Effector CD4-positive, alpha-beta T cell (primary cell): ENCODE measurements around the gene TP73. TPM values are rescaled to one million over a fixed set of nuclear protein-coding genes. Genes with fewer than 3 reads are reported as not detected.

Source experiments
- DNase-seq: peaks from one replicate; pipeline ENCODE4 v3.0.0-alpha.2; 2020
- total RNA-seq: gene quantifications from one replicate; lab custom pipeline; 2026; lab: John Stamatoyannopoulos, UW

TP73 gene
- not detected for total RNA-seq

DNA sequence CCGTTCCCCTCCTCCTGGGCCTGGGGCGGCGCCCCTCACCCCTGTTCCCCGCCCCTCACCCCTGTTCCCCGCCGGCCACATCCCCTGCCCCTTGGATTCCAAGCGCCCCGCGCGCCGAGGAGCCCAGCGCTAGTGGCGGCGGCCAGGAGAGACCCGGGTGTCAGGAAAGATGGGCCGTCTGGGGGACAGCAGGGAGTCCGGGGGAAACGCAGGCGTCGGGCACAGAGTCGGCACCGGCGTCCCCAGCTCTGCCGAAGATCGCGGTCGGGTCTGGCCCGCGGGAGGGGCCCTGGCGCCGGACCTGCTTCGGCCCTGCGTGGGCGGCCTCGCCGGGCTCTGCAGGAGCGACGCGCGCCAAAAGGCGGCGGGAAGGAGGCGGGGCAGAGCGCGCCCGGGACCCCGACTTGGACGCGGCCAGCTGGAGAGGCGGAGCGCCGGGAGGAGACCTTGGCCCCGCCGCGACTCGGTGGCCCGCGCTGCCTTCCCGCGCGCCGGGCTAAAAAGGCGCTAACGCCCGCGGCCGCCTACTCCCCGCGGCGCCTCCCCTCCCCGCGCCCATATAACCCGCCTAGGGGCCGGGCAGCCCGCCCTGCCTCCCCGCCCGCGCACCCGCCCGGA is at the start of gene TP73:
Gene TP73 (plus strand): TSS at position 587 of the 618 bp plus-strand sequence. CDS start 29,850 bp downstream, outside the sequence.
- no peak for DNase-seq

DNA sequence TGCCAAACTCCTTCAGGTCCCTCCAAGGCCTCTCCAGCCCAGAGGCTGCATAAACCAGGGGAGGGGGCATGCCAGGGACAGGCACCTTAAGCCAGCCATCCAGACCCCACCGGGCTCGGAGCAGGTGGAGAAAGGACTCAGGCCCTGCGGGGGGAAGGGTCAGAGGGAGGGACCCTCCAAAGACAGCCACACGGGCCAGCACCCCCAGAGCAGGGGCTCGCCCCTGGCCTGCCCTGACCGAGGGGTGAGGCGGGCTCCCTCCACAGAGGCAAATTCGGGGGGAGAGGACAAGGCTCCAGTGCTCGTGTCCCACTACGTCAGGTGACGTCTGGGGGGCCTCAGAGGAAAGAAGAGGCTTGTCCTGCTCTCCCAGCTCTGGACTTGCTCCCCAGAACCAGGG is 49.2 kb upstream of the TP73 start:
- DNase-seq, result no peak

DNA sequence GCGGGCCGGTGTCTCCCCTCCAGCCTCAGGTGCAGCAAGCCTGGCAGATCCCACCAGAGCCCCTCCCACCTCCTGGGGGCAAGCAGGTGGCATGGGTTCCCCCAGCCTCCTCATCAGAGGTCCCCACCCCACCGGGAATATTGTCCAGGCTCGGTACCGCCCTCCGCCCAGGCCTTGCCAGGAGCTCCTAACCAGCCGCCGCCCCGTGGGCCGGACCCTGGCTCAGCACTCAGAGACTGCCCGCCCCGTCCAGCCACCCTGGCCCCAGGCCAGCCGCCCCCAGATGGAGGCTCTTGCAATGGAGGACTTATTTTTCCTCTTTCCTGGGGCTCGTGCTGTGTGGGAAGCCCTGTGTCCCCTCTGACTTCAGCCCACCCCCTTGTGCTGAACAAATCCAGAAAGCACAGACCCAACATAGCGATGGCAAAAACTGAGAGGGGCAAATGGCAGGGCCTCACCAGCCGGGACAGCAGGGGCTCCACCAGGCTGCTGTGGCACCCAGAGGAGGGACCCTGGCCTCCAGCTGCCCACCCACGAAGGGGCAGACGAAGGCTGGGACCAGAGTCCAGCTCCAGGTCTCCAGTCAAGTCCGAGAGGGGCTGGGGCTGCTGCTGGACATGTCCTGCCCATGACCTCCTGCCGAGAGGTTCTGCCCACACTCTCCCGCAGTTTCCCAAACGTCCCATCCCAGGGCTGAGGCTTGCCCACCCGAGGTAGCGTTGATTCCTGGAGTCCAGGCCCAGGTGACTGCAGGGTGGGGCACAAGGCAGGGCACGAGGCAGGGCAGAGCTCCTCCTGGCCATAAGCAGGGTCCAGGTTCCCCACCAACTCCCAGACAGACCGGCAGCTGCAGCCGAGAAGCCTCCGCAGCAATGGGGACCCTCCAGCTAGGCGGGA is 48.5 kb upstream of the TP73 start:
- no peak for DNase-seq

DNA sequence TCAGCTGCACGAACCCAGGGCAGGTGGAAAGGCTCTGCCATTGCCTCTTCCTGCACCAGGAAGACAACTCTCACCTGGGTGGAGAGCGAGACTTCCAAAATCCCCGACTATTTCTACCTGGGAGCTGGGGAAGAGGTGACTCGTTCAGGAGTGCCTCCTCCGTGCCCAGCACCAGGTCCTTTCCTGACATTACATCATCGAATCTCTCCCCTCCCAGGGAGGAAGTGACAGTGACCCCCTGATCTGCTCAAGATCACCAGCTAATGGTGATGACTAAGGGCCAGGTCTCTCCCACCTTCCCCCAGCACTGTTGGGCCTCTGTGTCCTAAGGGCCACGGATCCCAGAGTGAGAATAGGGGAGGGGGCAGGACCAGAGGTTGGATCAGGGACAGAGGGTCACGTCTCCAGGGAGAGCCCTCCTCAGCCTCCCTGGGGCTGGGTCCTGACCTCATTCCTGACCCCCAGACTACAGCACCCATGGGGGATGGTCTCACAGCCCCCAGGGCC is 47.8 kb upstream of the TP73 start:
- DNase-seq, result no peak

DNA sequence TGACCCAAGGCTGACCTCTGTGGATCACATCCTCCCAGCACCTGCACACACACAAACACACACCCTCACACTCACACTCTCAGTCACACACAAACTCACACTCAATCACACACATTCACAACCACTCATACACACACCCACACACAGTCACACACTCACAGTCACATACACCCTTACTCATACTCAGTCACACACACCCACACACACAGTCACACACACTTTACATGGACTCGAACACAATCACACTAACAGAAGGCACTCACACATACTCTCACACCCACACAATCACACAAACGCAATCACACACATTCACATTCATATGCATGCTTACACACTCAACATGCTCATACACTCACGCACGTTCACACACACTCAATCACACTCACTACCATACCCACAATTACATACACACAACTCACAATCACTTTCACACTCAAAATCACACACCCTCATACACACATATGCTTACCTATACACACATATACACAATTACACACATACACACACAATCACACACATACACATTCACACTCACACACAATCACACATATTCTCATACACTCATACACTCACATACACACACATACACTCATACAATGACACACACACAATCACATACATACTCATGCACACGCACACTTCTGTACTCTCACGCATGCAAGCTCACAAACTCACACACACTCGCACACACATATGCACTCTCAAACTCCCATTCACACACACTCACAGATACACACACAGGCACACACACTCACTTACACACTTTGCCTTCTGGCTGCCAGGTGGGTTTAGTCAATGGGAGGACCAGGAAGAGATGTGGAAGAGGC is 47.1 kb upstream of the TP73 start:
- no peak for DNase-seq

DNA sequence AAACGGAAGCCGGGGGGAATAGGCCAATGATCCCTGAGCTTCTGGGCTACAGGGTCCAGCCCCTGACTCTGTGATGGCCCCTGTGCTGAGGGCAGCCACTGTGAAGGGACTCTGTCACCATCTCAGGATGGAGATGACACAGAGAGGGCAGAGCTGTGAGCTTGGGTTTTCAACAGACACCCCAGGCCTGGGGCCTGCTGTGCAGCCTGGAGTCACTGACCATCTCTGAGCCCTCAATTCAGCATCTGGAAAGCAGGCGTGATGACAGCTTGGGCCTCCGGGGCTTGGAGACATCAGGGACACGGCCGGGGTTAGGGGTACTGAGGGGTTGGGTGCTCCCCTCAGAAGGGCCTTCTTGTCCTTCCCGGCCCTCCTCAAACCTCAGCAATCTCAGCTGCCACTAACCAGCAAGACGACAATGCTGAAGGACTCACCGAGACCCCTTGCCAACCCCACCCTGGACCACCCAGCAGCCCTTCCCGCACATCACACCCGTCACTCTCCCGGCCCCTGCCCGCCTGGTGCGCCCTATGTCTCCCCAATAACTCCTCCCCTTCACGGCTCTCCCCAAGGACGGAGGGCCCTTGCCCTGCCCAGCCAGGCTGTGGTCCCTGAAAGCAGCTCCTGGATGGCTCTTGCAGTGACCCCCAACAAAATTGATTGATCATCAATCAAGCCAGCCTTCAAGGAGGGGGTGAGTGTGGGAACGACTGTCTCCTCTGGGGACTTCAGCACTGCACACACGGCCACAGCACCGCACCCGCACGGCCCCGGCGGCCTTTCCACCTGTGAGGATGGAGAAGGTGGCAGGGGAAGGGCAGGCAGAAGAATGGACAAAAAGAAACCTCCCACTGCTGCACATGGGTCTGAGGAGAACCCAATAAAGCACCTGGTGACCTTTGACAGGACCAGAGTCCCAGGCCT is 45.3 kb upstream of the TP73 start:
- no peak for DNase-seq

DNA sequence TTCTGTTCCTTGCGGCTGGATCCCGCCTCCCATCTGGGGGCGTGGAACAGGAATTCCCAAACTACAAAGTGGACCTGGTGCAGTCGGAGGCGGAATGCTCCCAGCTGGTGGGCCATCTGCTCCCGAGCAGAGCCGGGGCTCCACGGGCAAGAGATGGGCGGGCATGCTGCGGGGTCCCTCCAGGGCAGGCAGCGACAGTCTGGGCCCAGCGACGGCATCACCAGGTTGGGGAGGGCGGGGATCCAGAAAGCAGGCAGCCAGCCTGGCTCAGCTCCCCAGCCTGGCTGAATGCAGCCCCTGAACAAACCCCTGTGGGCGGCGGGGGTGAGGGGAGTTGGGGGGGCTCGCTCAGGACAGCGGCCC is 44.6 kb upstream of the TP73 start:
- DNase-seq, result no peak

DNA sequence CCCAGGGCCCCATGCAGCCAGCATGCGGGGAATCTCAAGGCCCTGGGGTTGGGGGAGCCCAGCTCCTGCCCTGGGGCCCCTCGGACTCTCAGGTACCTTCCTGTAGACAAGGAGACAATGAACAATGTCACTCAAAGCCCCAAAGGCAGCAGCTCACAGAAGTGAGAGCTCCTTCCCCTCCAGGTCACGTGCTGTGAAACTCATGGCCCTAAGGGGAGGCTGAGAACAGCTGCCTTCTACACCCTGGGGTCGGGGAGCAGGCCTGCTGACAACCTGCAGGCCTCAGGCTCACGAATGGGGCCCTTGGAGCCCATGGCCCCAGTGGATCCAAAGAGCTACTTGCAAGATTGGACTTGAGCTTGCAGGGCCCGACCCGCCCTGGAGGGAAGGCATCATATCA is 44.2 kb upstream of the TP73 start:
- no peak for DNase-seq

DNA sequence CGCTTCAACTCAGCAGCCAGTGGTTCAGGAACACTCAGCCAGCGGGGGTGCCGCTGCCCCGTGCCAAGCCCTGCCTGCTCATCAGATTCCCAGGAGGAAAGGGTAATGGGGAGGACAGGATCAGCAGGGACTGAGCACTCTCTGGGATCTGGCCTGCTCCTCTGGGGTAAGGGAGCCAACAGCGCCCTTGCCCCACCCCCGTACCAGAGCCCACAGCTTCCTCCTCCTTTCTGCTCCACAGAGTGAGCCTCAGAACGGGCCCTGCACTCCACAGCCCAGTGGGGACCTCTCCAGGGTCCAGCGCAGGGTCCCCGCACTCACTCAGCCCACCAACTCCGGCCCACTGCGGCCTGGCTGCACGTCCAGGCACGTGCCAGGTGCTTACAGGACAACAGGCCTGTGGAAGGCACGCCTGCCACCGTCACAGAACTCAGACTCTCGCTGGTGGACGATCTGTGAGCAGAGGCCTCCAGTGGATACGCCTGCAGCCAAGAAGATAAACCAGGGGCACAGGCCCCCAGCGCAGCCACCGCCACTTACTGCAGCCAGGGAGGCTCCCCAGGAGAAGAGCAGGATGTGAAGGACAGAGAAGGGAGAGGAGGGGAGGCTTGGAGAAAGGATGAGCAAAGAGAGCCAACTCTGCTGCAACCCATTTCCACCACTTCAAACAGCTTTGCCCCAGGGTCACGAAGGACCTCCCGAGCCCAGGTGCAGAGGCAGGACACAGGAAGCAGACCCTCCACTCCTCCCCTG is 43.1 kb upstream of the TP73 start:
- no peak for DNase-seq

DNA sequence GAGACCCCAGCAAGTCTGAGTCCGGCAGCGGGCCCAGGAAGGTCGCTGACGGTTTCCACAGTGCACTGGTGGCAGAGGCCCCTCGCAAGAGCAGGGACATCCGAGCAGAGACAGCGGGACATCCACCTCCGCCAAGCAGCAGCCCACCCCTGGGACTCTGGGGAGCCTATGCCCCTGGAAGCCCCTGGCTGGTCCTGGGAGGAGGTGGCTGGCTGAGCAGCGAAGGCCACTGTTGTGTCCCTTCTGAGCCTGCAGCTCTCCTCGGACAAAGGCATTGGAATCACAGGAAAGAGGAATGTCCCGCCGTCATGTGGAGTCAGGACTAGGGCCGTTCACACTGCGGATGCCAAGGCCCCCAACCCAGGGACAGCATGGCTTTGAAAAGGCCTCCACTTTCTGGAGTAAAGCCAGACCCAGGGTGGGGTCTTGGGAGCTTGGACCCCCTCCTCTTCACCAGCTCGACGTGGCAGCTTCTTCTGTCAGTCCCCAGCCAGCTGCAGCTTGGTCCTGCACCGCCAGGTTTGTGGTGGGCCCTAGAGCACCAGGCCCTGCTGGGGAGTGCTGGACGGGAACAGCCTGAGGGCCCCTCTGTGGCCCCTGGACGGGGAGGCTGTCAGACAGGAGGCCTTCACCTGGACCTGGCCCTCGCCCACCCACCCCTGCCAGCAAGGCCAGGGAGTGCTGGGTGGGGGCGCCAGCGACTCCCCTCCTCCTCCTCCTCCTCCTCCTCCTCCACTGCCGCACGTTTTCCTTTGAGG is 42.4 kb upstream of the TP73 start:
- no peak for DNase-seq

DNA sequence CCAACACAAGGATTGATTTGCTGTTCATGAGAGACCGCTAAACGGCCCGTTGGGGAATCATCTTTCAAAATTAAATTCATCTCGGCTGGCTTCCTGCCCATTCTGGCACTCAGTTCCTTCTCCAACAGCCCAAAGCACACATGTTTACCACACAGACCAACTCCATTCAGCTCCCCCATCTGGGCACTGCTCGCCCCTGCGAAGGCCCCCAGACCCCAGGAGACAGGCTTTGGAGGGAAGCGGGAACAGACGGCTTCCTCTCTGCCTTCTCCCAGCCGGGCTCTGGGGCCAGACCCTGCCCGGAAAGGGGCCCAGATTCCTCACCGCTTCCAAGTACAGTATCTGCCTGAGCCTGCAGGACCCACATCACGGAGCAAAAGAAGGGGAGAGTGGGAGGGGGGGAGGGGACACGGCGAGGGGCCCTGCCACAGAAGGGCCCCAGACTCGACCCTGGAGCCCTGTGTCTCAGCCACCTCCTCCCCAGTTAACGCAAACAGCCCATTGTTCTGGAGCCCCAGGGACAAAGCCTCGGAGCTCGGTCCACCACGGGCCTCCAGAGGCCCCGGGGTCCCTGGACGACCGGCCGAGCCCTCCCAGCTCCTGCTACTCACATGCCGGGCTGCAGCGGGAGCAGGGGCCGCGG is 41.7 kb upstream of the TP73 start:
- no peak for DNase-seq

DNA sequence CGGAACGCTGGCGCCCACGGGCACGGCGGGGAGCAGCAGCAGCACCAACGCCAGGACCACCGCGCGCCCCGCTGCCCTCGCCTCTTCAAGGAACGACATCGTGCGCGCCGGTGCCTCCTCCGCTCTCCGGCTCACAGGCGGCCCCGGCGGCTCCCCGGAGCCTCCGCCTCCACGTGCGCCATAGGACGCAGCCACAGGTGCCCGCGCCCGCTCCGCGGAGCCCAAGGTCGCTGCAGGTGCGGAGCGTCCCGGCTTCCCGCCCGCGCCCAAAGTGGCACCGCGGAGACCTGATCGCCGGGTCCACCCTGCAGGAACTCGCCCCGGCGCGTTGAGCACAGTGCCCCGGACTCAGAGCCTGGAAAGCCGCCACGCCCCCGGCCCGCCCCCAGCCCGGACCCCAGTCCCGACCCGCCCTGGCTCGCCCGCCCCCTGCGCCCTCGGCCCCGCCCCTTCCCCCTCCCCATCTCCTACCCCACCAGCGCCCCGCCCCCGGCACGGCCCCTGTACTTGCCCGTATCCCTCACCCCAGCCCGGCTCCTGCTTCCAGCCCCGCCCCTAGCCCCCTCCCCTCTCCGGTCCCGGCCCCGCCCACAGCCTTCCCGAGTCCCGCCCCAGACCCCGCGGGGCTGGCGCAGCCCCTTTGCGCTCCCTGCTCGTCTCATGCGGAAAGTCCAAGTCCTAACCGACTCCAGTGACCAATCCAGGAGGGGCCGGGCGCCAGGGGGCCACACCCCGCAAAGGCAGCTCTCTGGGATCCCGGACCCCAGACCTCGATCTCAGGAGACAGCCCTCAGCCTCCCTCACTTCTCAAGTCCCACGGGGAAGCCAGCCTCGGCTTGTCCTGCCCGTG is 40.9 kb upstream of the TP73 start, which contains the start of gene MEGF6:
Gene MEGF6 (minus strand): TSS at position 339 of the 850 bp plus-strand sequence. CDS start 240 bp downstream, at position 99.
- DNase-seq, result peak; percentile 48

DNA sequence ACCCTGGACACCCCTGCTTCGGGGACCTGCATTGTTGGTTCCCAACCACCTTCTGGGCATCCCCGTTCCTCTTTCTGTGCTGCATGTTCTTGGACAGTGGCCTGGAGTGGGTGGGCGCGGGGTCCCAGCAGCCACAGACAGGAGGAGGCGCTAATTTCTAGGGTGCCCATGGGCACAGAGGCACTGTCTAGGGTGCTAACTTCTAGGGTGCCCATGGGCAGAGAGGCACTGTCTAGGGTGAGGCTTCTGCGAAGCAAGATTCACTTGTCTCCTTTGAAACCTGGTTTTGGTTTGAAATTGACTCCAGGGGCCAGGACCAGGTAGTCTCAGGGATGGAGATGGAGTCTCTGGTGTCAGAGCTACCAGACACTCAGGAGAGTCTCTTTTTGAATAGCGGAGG is 40.2 kb upstream of the TP73 start:
- no peak for DNase-seq

DNA sequence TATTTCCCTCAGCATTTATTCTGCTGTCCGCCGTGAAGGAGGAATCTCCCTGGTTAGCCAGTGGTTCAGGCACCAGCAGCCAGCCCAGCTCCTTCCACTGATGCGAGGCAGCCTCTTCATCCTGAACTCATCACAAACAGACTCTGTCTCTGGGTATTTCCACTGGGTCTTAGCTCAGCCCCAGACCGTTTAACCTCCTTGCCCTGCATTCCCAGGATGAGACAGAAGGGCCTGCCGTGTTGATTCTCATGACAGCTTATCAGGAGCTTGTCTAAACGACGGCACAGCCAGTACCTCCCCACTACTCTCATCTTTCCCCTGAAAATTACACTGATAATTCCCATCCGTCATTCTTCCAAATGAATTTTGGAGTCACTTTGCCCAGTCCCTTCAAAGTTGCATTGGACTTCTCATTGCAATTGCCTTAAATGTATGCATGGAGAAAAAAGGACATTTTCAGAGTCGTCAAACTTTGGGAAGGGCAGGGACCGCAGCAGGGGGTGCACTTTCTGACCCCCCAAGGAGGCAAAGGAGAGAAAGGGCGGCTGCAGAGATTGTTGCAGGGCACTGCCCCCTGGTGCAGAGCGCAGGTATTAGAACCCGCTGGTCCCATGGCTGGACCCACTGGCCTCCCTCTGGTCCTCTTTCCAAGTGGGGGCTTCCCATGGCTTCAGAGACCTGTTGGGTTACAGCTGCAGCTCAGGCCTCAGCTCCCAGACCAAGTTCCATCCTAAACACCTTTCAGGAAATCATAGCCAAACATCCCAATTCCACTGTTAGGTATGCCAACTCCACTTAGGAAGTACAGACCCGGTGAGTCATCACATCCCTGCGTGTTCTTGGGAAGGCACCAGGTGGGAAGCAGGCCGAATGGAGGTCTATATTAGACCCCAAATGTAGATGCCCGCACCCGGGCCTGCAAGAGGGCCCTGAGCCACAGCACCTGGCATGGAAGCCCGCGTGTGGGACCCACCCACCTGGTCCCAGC is 37.3 kb upstream of the TP73 start:
- no peak for DNase-seq

DNA sequence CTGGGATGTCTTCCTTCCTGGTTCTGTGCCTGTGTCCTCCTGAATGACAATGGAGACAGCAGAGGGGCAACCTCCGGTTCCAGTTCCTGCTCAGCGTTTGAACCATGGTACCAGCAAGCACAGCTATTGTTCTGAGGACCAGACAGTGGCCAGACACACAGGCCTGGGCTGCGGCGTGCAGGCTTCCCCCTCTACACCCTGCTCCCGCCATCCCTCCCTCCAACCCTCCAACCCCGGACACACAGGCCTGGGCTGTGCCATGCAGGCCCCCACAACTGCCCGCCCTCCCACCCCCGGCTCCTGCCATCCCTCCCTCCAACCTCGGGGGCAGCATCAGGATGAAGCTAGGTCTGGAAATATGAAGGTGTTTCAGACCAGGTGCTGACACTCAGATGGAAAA is 35.5 kb upstream of the TP73 start:
- no peak for DNase-seq

DNA sequence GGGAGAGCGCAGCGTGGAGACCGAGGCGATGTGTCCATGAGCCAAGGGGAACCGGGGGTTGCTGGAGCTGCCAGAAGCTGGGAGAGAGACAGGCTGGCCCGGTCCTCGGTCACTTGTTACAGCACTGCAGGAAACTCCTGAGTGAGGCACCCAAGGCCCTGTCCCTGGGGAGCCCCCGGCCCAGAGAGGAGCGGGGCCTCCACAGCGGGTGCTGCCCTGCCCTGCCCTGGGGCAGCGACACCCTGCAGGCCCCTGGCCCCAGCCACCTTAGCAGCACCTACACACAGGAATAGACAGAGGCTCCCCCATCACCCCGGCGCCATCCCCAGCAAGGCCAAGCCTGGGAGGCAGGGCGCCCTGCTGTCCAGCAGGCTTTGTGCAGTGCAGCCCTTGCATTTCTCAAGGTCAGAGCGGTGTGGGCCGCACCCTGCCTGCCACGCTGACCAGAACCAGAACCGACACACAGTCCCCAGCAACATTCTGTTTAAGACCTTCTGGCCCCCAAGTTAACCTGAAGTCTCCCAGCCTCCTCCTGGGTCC is 34.4 kb upstream of the TP73 start:
- DNase-seq, result no peak

DNA sequence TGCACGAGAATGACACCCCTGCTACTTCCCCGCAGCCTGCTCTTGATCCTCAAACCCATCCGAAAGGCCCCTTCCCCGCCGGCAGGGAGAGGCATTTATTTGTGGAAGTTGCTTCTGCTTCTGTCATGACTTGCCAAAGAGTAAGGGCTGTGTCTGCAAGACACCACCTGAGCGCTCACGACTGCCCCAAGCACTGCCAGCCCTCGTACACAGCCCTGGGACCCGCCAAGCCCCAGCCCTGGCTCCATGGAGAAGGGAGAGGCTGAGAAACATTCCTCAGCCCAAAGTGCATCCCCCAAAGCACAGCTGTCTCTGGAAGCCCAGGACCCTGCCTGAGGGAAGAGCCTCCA is 33.8 kb upstream of the TP73 start:
- DNase-seq, result no peak
